Activated CD4-positive, CD25-positive, alpha-beta regulatory T cell treated with anti-CD3 and anti-CD28 coated beads, Interleukin-2, amount 50 U/mL, for 24 hours (primary cell): ENCODE results near the gene OSM.

Experiments
- ATAC-seq, 2 donors: fragments of 150-1000 bp; cut with Tn5 transposase; one replicate each; pipeline ENCODE4 v1.10.0; 2021; ENCODE audit warnings: mild to moderate bottlenecking in 1 of 2, moderate library complexity in 1 of 2

Gene OSM

GRCh38 chr22:30266445-30267381 lies at the start of gene OSM:
Gene OSM (minus strand): TSS chr22:30266851. CDS start chr22:30266799, 52 bp downstream.
- peak; percentile 37 to 39 for ATAC-seq

- ATAC-seq, result no peak
Observed at GRCh38 chr22:30315962-30316576, 49.4 kb upstream of the OSM start.

DNA sequence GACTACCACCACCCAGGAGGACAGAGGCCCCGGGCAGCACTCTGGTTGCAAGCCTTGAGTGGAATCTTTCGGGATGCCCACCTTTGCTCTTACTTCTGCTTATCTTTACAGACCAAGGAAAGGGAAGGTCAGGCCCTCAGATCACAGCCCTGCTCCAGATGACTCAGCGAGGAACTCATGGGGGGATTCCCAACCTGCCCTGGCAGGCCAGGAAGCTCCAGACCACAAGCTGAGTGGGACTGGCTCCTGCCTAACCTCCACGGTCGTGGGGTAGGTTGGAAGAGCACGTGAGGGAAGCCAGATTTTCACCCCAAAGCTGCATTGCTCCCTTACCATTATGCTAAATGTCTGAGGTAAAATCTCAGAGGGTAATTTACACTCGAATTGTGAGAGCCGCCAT lies 48.3 kb upstream of the OSM start:
- ATAC-seq, result peak; percentile 59 to 68

GRCh38 chr22:30313527-30314363 lies 47.1 kb upstream of the OSM start:
- ATAC-seq, result no peak

GRCh38 chr22:30312053-30312452 lies 45.4 kb upstream of the OSM start:
- ATAC-seq, result peak; percentile 46

DNA sequence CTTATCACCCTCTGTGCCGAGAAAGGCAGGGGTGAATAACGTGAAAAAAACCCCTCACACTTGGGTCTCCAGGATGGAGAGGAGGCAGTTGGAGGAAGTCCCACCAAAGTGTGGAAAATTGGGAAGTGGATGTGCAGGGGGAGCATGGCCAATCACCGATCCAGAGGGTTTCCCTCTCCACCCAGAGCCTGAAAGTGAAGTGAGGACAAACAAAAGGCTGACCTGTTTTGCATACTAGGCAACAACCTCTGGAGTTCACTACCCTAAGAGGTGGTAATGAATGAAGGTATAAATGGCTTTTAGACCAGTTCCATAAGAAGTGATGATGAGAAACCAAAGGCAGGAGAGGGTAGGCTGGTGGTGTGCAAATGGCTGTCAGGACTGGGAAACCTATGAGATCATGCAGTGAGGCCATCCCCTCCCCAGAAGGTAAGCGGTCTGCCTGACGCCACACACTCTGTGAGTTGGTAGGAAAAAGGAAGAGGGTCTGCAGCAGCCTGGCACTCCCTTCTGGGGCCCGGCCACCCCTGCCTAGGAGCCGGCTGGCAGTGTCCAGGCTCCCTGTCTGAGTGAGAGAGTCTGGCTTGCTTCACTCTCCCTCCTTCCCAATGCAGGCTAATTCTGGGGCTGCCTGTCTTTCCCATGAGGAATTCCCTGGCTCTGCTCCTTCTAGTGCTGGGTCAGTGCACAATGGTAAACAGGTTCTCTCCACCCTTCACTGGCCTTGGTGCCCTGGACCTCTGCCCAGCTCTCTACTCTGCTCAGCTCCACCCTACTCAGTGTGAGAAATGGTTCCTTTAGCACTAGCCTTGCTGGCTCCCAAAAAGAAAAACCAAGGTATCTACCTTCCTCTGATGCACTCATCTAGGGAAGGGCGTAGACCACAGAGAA lies 44.5 kb upstream of the OSM start:
- ATAC-seq, result no peak

GRCh38 chr22:30309951-30310741 lies 43.5 kb upstream of the OSM start:
- peak; percentile 14 to 20 for ATAC-seq

DNA sequence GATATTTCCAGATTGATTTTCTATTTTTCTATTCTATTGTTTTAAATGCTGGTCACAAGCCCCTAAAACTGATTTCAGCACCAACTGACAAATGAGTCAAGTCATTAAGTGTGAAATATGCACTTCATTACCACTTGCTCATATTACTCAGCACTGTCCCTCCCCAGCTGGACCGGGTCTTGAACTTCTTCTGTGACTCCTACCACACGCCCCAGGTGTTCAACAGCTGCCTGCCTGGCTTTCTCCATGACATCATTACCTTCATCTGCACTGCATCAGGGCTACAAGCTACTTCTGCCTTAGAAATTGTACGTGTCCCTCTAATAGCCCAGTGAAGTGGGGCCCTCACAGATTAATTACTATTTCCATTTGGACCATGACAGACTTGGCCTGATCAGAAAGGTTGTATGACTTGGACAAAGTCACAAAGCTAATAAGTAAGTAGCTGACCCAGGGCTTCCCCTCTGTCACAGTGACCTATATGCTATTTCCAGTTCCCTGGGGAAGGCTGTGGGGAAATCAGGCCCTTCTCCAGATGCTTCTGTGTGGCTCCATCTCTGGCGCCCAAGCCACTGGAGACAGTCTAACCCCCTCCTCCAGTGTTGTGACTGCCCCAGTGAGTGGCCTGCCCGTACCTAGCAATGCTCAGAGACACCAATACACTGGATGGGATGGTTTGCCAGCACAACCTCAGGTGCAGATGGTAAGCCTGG lies 42.0 kb upstream of the OSM start:
- ATAC-seq, result peak; percentile 76 to 80

- no peak for ATAC-seq
Observed at GRCh38 chr22:30308093-30308492, 41.4 kb upstream of the OSM start.

DNA sequence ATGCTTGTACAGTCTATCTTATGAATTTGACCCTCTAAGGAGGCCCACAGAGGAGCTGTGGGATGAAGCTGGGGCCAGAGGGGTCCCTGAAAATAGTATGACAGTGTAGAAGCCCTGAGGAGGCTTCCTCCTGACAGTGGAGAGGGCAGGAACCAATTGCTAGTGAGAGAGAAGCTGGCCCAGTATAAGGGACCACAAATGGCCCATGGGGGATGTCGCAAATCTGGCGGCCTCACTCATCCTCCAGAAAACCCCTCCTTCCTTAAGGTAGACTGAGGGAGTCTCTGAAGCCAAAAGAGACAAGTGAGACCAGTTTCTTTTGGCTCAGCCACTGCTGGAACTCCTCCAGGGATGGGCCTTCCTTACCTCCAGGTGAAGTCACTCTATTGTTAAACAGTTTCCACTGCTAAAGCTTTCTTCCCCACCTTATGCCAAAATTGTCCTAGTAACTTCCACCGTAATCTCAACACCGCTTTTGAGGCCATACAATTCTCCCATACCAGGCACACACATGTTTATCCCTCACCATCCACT lies 40.5 kb upstream of the OSM start:
- no peak for ATAC-seq

DNA sequence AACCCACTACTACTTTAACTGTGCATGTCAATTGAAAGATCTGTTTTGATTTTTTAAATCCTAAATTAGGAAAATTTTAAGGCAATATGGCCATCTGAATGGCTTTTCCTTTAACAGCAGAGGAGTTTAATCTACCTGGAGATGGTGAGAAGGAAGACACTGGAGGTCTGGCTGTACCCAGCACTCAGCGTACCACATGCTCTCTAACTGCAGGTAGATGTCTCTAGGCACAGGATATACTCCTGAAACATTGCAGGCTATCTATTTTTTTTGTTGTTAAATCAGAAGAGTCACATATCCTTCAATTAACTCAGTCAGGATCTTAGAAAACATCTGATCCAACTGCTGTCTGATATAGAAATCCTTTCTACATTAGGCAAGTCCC lies 40.0 kb upstream of the OSM start:
- no peak for ATAC-seq

- peak; percentile 23 to 40 for ATAC-seq
Observed at GRCh38 chr22:30305906-30306626, 39.4 kb upstream of the OSM start.

GRCh38 chr22:30305519-30305905 lies 38.9 kb upstream of the OSM start:
- ATAC-seq, result peak; percentile 28 to 29

DNA sequence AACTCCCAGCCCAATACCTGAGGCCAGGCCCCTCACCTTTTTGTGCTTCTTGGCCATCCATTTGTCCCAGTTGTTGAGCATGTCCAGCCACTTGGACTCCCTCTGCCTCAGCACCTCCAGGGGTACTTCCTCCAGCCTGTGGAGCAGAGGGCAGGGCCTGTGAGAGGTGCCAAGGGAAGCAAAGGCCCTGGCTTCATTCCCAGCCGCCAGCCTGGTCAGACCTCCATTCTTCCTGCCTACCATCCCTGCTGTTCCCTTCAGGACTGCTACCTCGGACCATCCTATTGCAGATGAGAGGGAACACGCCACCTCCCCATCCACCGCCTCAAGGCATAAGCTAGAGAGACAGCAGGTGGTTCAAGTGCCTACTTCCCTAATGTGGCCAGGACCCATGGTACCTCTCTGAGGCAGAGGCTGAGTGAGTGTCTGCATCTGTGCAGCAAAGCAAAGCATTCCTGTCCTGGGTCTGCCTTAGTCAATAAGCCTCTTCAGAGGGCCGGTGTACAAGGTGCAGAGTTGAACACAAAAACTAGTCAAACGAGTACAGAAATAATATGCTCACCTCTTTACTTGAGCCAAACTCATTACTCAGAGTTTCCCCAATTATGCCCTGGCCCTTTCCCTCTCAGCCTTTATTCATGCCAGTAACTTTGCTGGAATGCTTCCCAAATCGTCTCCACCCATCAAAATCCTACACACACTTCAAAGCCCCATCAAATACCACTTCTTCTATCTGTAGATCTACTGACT lies 38.0 kb upstream of the OSM start:
- ATAC-seq, result no peak

DNA sequence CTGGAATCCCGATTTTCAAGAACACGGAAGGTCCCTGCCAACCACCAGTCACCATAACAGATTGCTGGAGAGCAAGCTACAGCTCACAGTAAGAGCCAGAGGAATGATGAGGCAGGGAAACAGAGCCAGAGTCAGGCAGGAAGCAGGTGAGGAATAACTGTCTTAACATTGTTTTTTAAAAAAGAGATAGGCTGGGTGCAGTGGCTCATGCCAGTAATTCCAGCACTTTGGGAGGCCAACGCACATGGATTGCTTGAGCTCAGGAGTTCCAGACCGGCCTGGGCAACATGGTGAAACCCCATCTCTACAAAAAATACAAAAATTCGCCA lies 36.1 kb upstream of the OSM start:
- ATAC-seq, result no peak

GRCh38 chr22:30301995-30302809 lies 35.6 kb upstream of the OSM start:
- ATAC-seq, result no peak

DNA sequence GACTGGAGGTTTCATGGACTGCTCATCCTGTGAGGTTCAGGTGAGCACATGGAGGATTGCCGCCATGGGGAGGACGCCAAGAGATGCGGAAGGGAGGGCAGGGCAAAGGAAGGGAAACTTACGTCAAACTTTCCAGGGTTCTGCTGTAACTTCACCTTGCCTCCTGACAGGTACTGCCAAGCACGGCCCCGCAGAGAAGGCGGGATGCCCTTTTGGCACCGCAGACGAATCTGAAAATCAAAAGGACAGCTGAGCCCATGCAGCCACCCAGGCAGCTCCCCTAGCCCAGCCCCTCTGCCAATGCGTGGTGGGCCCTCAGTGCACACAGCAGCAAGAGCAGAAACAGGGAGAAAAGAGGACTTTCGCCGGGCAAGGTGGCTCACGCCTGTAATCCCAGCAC lies 32.7 kb upstream of the OSM start:
- no peak for ATAC-seq
